Measurements from ENCODE around the gene PCDHB1. TPM values are rescaled to one million over a fixed set of nuclear protein-coding genes. Genes with fewer than 3 reads are reported as not detected.

PCDHB1 gene
- total and polyA plus RNA-seq, 4 donors: 0.01 to 0.28 (median 0.08) TPM

- 94 to 98% methylated on average over 1 of the region's 1 CpG for WGBS, 2 donors
- Histone ChIP-seq H3K9ac (ENCODE audit: insufficient read depth in 1 of 2, low read length in 2 of 2) (no peak overlapping the region), H3K27me3 (ENCODE audit: control insufficient read depth in 3 of 3, insufficient read depth in 3 of 3, low read length in 2 of 3) (no peaks in the 10 kb centered on the region), H3K9me3 (ENCODE audit: control insufficient read depth in 4 of 4, insufficient read depth in 3 of 4, low read length in 3 of 4) (peaks cover 0 to 2% (median 0%) of the 10 kb centered on the region in 4 donors), H3K27ac (ENCODE audit: low read depth in 1 of 2, low read length in 1 of 2) (no peak overlapping the region), H3K36me3 (ENCODE audit: control insufficient read depth in 4 of 4, insufficient read depth in 4 of 4, low read length in 4 of 4) (no peaks in the 10 kb centered on the region), H3K4me1 (ENCODE audit: control insufficient read depth in 5 of 5, insufficient read depth in 5 of 5, low read length in 5 of 5) (no peaks in the 10 kb centered on the region), H3K4me3 (no peak overlapping the region)
- no peak for TF ChIP-seq CTCF (IDR thresholded peaks at IDR 0.05; ENCODE audit: control extremely low read depth, extremely low read depth)
- DNase-seq: no peak
- no peak for ATAC-seq (ENCODE audit: insufficient read depth, low FRiP score)
Measured at GRCh38 chr5:141022384-141022783, 28.8 kb upstream of the PCDHB1 start.

- no peak for TF ChIP-seq CTCF (IDR thresholded peaks at IDR 0.05; ENCODE audit: control extremely low read depth, extremely low read depth)
- H3K27ac ChIP-seq (ENCODE audit: low read depth in 1 of 2, low read length in 1 of 2): no peak overlapping the region
- DNase-seq (no peak), ATAC-seq (ENCODE audit: insufficient read depth, low FRiP score) (no peak)
- 90% methylated on average over 15 of the region's 15 CpGs for WGBS, 2 donors
- H3K4me3 ChIP-seq: no peak overlapping the region
- H3K27me3 ChIP-seq (ENCODE audit: control insufficient read depth in 3 of 3, insufficient read depth in 3 of 3, low read length in 2 of 3): no peaks in the 10 kb centered on the region
- no peaks in the 10 kb centered on the region for H3K36me3 ChIP-seq (ENCODE audit: control insufficient read depth in 4 of 4, insufficient read depth in 4 of 4, low read length in 4 of 4)
- no peaks in the 10 kb centered on the region for H3K4me1 ChIP-seq (ENCODE audit: control insufficient read depth in 5 of 5, insufficient read depth in 5 of 5, low read length in 5 of 5)
- no peak overlapping the region for H3K9ac ChIP-seq (ENCODE audit: insufficient read depth in 1 of 2, low read length in 2 of 2)
- no peaks in the 10 kb centered on the region for H3K9me3 ChIP-seq (ENCODE audit: control insufficient read depth in 4 of 4, insufficient read depth in 3 of 4, low read length in 3 of 4)
Measured at GRCh38 chr5:141031006-141031405, 20.2 kb upstream of the PCDHB1 start.

- H3K27ac ChIP-seq (ENCODE audit: low read depth in 1 of 2, low read length in 1 of 2): no peak overlapping the region
- H3K4me1 ChIP-seq (ENCODE audit: control insufficient read depth in 5 of 5, insufficient read depth in 5 of 5, low read length in 5 of 5): no peaks in the 10 kb centered on the region
- no peak for TF ChIP-seq CTCF (IDR thresholded peaks at IDR 0.05; ENCODE audit: control extremely low read depth, extremely low read depth)
- H3K9me3 ChIP-seq (ENCODE audit: control insufficient read depth in 4 of 4, insufficient read depth in 3 of 4, low read length in 3 of 4): no peaks in the 10 kb centered on the region
- no peaks in the 10 kb centered on the region for H3K36me3 ChIP-seq (ENCODE audit: control insufficient read depth in 4 of 4, insufficient read depth in 4 of 4, low read length in 4 of 4)
- ATAC-seq (ENCODE audit: insufficient read depth, low FRiP score) (no peak), DNase-seq (no peak)
- no peaks in the 10 kb centered on the region for H3K27me3 ChIP-seq (ENCODE audit: control insufficient read depth in 3 of 3, insufficient read depth in 3 of 3, low read length in 2 of 3)
- H3K9ac ChIP-seq (ENCODE audit: insufficient read depth in 1 of 2, low read length in 2 of 2): no peak overlapping the region
- no peak overlapping the region for H3K4me3 ChIP-seq
- WGBS, 2 donors: 67 to 75% methylated on average over 1 of the region's 1 CpG
Measured at GRCh38 chr5:141032626-141033025, 18.5 kb upstream of the PCDHB1 start.

- ATAC-seq (ENCODE audit: insufficient read depth, low FRiP score) (no peak), DNase-seq (no peak)
- Histone ChIP-seq H3K27me3 (ENCODE audit: control insufficient read depth in 3 of 3, insufficient read depth in 3 of 3, low read length in 2 of 3) (no peaks in the 10 kb centered on the region), H3K4me3 (no peak overlapping the region), H3K9me3 (ENCODE audit: control insufficient read depth in 4 of 4, insufficient read depth in 3 of 4, low read length in 3 of 4) (peaks cover 0 to 5% (median 0%) of the 10 kb centered on the region in 4 donors), H3K4me1 (ENCODE audit: control insufficient read depth in 5 of 5, insufficient read depth in 5 of 5, low read length in 5 of 5) (no peaks in the 10 kb centered on the region), H3K9ac (ENCODE audit: insufficient read depth in 1 of 2, low read length in 2 of 2) (no peak overlapping the region), H3K27ac (ENCODE audit: low read depth in 1 of 2, low read length in 1 of 2) (no peak overlapping the region), H3K36me3 (ENCODE audit: control insufficient read depth in 4 of 4, insufficient read depth in 4 of 4, low read length in 4 of 4) (no peaks in the 10 kb centered on the region)
- TF ChIP-seq CTCF (IDR thresholded peaks at IDR 0.05; ENCODE audit: control extremely low read depth, extremely low read depth): no peak
Measured at GRCh38 chr5:141039061-141039460, 12.1 kb upstream of the PCDHB1 start.

Measured in lung (tissue), 12 donors.